WTC11 (cell line): ENCODE measurements around the gene ADGRB3. TPM values are rescaled to one million over a fixed set of nuclear protein-coding genes. Genes with fewer than 3 reads are reported as not detected.

Experiments used
- ATAC-seq: fragments of 200-7000 bp; cut with Tn5 transposase; 2 replicates; pipeline ENCODE4 v1.10.0; 2021; ENCODE audit warnings: mild to moderate bottlenecking, moderate library complexity
- CTCF ChIA-PET: fragments of 300-600 bp; sonication (Branson Sonifier 250); formaldehyde crosslinking; loops from one replicate; lab custom pipeline; 2021; ENCODE audit warnings: antibody characterized with exemption; lab: Charles Lee
- POLR2A ChIA-PET: fragments of 350-600 bp; sonication (Branson Sonifier 250); formaldehyde crosslinking; loops from one replicate; lab custom pipeline; 2021; ENCODE audit warnings: antibody characterized with exemption; lab: Charles Lee
- DNase-seq: peaks from one replicate; pipeline ENCODE4 v3.0.0; 2021; ENCODE audit warnings: low spot score
- H3K27ac Mint-ChIP-seq: 2 replicates; pipeline ENCODE4 v1.8.0; 2021; ENCODE audit warnings: mixed read lengths
- H3K27me3 Mint-ChIP-seq: 2 replicates; pipeline ENCODE4 v1.8.0; 2021; ENCODE audit warnings: low read depth, mild to moderate bottlenecking, moderate library complexity, mixed read lengths
- H3K36me3 Mint-ChIP-seq: 2 replicates; pipeline ENCODE4 v1.8.0; 2021; ENCODE audit warnings: mixed read lengths
- H3K4me1 Mint-ChIP-seq: 2 replicates; pipeline ENCODE4 v1.8.0; 2022; ENCODE audit warnings: mixed read lengths
- H3K4me3 Mint-ChIP-seq: 2 replicates; pipeline ENCODE4 v1.8.0; 2021; ENCODE audit warnings: mild to moderate bottlenecking, moderate library complexity, mixed read lengths
- H3K9me3 Mint-ChIP-seq: 2 replicates; pipeline ENCODE4 v1.8.0; 2021; ENCODE audit warnings: mixed read lengths
- ARID4B ChIP-seq: sonication (generic); formaldehyde crosslinking; IDR thresholded peaks from 2 replicates; pipeline ENCODE4 v1.8.0; 2023; ENCODE audit warnings: missing genetic modification reagents, mild to moderate bottlenecking, borderline replicate concordance
- ATF2 ChIP-seq: sonication (generic); formaldehyde crosslinking; IDR thresholded peaks from 2 replicates; pipeline ENCODE4 v1.8.1; 2022; ENCODE audit warnings: low read depth, missing genetic modification reagents, borderline replicate concordance
- ESRRA ChIP-seq: sonication (generic); formaldehyde crosslinking; IDR thresholded peaks from 2 replicates; pipeline ENCODE4 v1.8.1; 2022; ENCODE audit warnings: mild to moderate bottlenecking, missing genetic modification reagents, borderline replicate concordance
- KAT7 ChIP-seq: sonication (generic); formaldehyde crosslinking; IDR thresholded peaks from 2 replicates; pipeline ENCODE4 v1.8.1; 2023; ENCODE audit warnings: missing genetic modification reagents, mild to moderate bottlenecking, borderline replicate concordance
- MAX ChIP-seq: sonication (generic); formaldehyde crosslinking; IDR thresholded peaks from 2 replicates; pipeline ENCODE4 v1.8.0; 2022; ENCODE audit warnings: mild to moderate bottlenecking, missing genetic modification reagents
- MYBL2 ChIP-seq: sonication (generic); formaldehyde crosslinking; IDR thresholded peaks from 2 replicates; pipeline ENCODE4 v1.8.1; 2023; ENCODE audit warnings: mild to moderate bottlenecking, moderate library complexity, missing genetic modification reagents
- NFATC4 ChIP-seq: fragments of 250-450 bp; sonication (Bioruptor Pico); IDR thresholded peaks from 2 replicates; pipeline ENCODE4 v1.9.0; 2021; ENCODE audit warnings: mild to moderate bottlenecking
- RORB ChIP-seq: fragments of 250-450 bp; sonication (Bioruptor Pico); IDR thresholded peaks from 2 replicates; pipeline ENCODE4 v1.9.0; 2021; ENCODE audit warnings: mild to moderate bottlenecking
- TCF7 ChIP-seq: sonication (generic); formaldehyde crosslinking; IDR thresholded peaks from 2 replicates; pipeline ENCODE4 v1.8.0; 2022; ENCODE audit warnings: mild to moderate bottlenecking, low read depth, missing genetic modification reagents, moderate library complexity
- ZNF138 ChIP-seq: sonication (generic); formaldehyde crosslinking; conservative IDR thresholded peaks from 2 replicates; pipeline ENCODE4 v1.8.1; 2022; ENCODE audit warnings: mild to moderate bottlenecking, moderate library complexity, missing genetic modification reagents
- ZNF263 ChIP-seq: sonication (generic); formaldehyde crosslinking; IDR thresholded peaks from 2 replicates; pipeline ENCODE4 v1.8.1; 2022; ENCODE audit warnings: low read depth, mild to moderate bottlenecking, moderate library complexity, missing genetic modification reagents
- ZNF396 ChIP-seq: fragments of 250-450 bp; sonication (Bioruptor Pico); IDR thresholded peaks from 2 replicates; pipeline ENCODE4 v1.8.0; 2021; ENCODE audit warnings: mild to moderate bottlenecking, moderate library complexity, borderline replicate concordance
- ZNF423 ChIP-seq: fragments of 250-450 bp; sonication (Bioruptor Pico); IDR thresholded peaks from 2 replicates; pipeline ENCODE4 v2.1.2; 2022; ENCODE audit warnings: mild to moderate bottlenecking, moderate library complexity
- total RNA-seq: library from RNA; stranded (reverse); gene quantifications from 3 replicates; pipeline ENCODE4 v1.2.3, GENCODE V29; 2021
- TF ChIP-seq, protein P1 (sequence below): sonication (generic); formaldehyde crosslinking; IDR thresholded peaks from 2 replicates; pipeline ENCODE4 v1.8.1; 2022; ENCODE audit warnings: mild to moderate bottlenecking, moderate library complexity, missing genetic modification reagents
- TF ChIP-seq, protein P2 (sequence below): fragments of 250-450 bp; sonication (Bioruptor Pico); IDR thresholded peaks from 2 replicates; pipeline ENCODE4 v2.1.2; 2022; ENCODE audit warnings: mild to moderate bottlenecking, moderate library complexity
- TF ChIP-seq, protein P3 (sequence below): fragments of 250-450 bp; sonication (Bioruptor Pico); IDR thresholded peaks from 2 replicates; pipeline ENCODE4 v1.9.0; 2021; ENCODE audit warnings: moderate library complexity, mild to moderate bottlenecking, inconsistent platforms, borderline replicate concordance

The ADGRB3 gene
- total RNA-seq, 1 experiment from 2014 or later, result 1.9 TPM

DNA sequence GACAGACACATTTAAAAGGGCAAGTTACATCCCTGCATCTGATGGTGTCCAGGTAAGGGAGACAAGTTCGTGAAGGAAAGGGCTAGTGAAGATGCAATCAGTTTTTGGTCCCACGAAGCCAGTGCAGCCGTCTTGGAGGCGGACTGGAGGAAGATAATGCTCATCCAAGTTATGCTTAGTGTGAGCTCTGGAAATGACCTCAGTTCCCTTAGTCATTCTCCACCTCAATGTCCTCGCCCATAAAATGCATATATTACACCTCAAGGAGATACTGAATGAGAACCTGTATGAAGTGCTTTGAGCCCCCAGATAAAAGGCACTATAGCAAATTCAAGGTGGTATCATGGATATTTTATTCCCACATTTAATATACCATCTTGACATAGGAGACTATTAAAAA lies 358.8 kb downstream of the ADGRB3 start (continued):
- TF ChIP-seq ATF2 (no peak), ZNF138 (no peak), ZNF423 (CRISPR knock-in tag) (no peak), MYBL2 (CRISPR knock-in tag) (no peak), RORB (CRISPR knock-in tag) (no peak), KAT7 (CRISPR knock-in tag) (no peak)
- TF ChIP-seq, protein P1, sequence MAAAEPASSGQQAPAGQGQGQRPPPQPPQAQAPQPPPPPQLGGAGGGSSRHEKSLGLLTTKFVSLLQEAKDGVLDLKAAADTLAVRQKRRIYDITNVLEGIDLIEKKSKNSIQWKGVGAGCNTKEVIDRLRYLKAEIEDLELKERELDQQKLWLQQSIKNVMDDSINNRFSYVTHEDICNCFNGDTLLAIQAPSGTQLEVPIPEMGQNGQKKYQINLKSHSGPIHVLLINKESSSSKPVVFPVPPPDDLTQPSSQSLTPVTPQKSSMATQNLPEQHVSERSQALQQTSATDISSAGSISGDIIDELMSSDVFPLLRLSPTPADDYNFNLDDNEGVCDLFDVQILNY (CRISPR knock-in tag), result no peak
- TF ChIP-seq, protein P2, sequence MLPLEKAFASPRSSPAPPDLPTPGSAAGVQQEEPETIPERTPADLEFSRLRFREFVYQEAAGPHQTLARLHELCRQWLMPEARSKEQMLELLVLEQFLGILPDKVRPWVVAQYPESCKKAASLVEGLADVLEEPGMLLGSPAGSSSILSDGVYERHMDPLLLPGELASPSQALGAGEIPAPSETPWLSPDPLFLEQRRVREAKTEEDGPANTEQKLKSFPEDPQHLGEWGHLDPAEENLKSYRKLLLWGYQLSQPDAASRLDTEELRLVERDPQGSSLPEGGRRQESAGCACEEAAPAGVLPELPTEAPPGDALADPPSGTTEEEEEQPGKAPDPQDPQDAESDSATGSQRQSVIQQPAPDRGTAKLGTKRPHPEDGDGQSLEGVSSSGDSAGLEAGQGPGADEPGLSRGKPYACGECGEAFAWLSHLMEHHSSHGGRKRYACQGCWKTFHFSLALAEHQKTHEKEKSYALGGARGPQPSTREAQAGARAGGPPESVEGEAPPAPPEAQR, result no peak

DNA sequence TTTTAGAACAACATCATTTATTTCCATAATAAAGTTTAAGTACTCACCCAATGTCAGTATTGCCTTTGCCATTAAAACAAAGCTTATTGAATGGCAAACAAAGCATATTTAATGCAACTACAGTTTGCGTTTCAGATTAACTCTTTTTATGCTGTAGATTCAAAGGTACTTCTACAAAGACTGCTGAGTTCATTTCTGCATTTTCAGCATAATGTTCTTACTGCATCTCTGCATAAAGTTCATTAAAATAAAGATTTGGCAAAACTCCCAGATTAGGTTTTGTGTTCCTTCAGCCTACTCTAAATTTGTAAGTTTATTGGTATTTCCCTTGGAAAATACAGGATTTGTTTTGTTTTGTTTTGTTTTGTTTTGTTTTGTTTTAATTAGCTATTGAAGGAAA lies 359.4 kb downstream of the ADGRB3 start:
- no peak overlapping the region for H3K27ac Mint-ChIP-seq
- H3K4me3 Mint-ChIP-seq, result no peak overlapping the region
- no peak for DNase-seq
- peaks cover 19% of the 10 kb centered on the region for H3K4me1 Mint-ChIP-seq
- no peaks in the 10 kb centered on the region for H3K36me3 Mint-ChIP-seq
- no peaks in the 10 kb centered on the region for H3K9me3 Mint-ChIP-seq
- POLR2A ChIA-PET, result no interaction called here
- no peak for ATAC-seq
- no peak for TF ChIP-seq ZNF423 (CRISPR knock-in tag)
- TF ChIP-seq ARID4B (CRISPR knock-in tag), result no peak
- TF ChIP-seq, protein P1 (CRISPR knock-in tag), result no peak
- TF ChIP-seq, protein P3, sequence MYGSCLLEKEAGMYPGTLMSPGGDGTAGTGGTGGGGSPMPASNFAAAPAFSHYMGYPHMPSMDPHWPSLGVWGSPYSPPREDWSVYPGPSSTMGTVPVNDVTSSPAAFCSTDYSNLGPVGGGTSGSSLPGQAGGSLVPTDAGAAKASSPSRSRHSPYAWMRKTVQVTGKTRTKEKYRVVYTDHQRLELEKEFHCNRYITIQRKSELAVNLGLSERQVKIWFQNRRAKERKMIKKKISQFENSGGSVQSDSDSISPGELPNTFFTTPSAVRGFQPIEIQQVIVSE (CRISPR knock-in tag), result no peak
- no peak for TF ChIP-seq MYBL2 (CRISPR knock-in tag)
- no peak for TF ChIP-seq MAX
- no peak for TF ChIP-seq ZNF263 (CRISPR knock-in tag)
- no peak for TF ChIP-seq ZNF396 (CRISPR knock-in tag)
- no peak for TF ChIP-seq NFATC4 (CRISPR knock-in tag)
- TF ChIP-seq ESRRA (CRISPR knock-in tag), result no peak
- no peak for TF ChIP-seq TCF7
- CTCF ChIA-PET, result no interaction called here
- H3K27me3 Mint-ChIP-seq, result no peaks in the 10 kb centered on the region
